ENCODE data around the gene RMND5B.
"Not testable (repeated sequence)": the region's sequence is repeated elsewhere in the genome, so short reads cannot be mapped to it uniquely, and the experiment has no call there.

RMND5B gene

GRCh38 chr5:178129296-178129695, 1.5 kb upstream of the RMND5B start:
- Histone ChIP-seq H3K9me3 (ENCODE audit: control insufficient read depth, low read length) (no peaks in the 10 kb centered on the region), H3K36me3 (ENCODE audit: control insufficient read depth, insufficient read depth, low read length) (no peaks in the 10 kb centered on the region), H3K4me1 (peaks cover 9% of the 10 kb centered on the region), H3K27ac (no peak overlapping the region), H3K79me2 (peaks cover 8% of the 10 kb centered on the region), H3K4me3 (ENCODE audit: low read depth, low read length) (no peak overlapping the region), H3K9ac (no peak overlapping the region), H3K4me2 (ENCODE audit: low read length) (no peak overlapping the region), H3K27me3 (ENCODE audit: control insufficient read depth, insufficient read depth, low read length) (no peaks in the 10 kb centered on the region), H2AFZ (no peak overlapping the region)
- no peak for TF ChIP-seq CTCF (IDR thresholded peaks at IDR 0.05)

- Histone ChIP-seq H3K9ac (peak overlapping the region; percentile 78), H3K4me2 (ENCODE audit: low read length) (peak overlapping the region; percentile 94), H3K27ac (peak overlapping the region; percentile 86), H2AFZ (peak overlapping the region; percentile 100), H3K4me3 (ENCODE audit: low read depth, low read length) (peak overlapping the region; percentile 85)
- H3K36me3 ChIP-seq (ENCODE audit: control insufficient read depth, insufficient read depth, low read length); H3K27me3 ChIP-seq (ENCODE audit: control insufficient read depth, insufficient read depth, low read length); H3K4me1 ChIP-seq; H3K79me2 ChIP-seq; H3K9me3 ChIP-seq (ENCODE audit: control insufficient read depth, low read length): not testable (repeated sequence)
These were observed 609 bp upstream of the RMND5B start for GRCh38 chr5:178130234-178130575.

GRCh38 chr5:178131446-178131996, 707 bp downstream of the RMND5B start:
- no peaks in the 10 kb centered on the region for H3K4me1 ChIP-seq
- H2AFZ ChIP-seq, result peak overlapping the region; percentile 91
- peaks cover 8% of the 10 kb centered on the region for H3K79me2 ChIP-seq
- H3K9ac ChIP-seq, result peak overlapping the region; percentile 57
- H3K9me3 ChIP-seq (ENCODE audit: control insufficient read depth, low read length), result no peaks in the 10 kb centered on the region
- H3K27ac ChIP-seq, result peak overlapping the region; percentile 81
- peak overlapping the region; percentile 85 for H3K4me3 ChIP-seq (ENCODE audit: low read depth, low read length)
- peak overlapping the region; percentile 74 for H3K4me2 ChIP-seq (ENCODE audit: low read length)
- no peaks in the 10 kb centered on the region for H3K27me3 ChIP-seq (ENCODE audit: control insufficient read depth, insufficient read depth, low read length)
- no peak for TF ChIP-seq CTCF (IDR thresholded peaks at IDR 0.05)
- H3K36me3 ChIP-seq (ENCODE audit: control insufficient read depth, insufficient read depth, low read length), result no peaks in the 10 kb centered on the region

- no peaks in the 10 kb centered on the region for H3K27me3 ChIP-seq (ENCODE audit: control insufficient read depth, insufficient read depth, low read length)
- H3K79me2 ChIP-seq, result no peaks in the 10 kb centered on the region
- no peak overlapping the region for H2AFZ ChIP-seq
- H3K9ac ChIP-seq, result no peak overlapping the region
- no peak overlapping the region for H3K4me2 ChIP-seq (ENCODE audit: low read length)
- no peak for TF ChIP-seq CTCF (IDR thresholded peaks at IDR 0.05)
- no peak overlapping the region for H3K4me3 ChIP-seq (ENCODE audit: low read depth, low read length)
- no peaks in the 10 kb centered on the region for H3K9me3 ChIP-seq (ENCODE audit: control insufficient read depth, low read length)
- no peak overlapping the region for H3K27ac ChIP-seq
- H3K4me1 ChIP-seq, result no peaks in the 10 kb centered on the region
- no peaks in the 10 kb centered on the region for H3K36me3 ChIP-seq (ENCODE audit: control insufficient read depth, insufficient read depth, low read length)
These were observed 6.2 kb downstream of the RMND5B start for GRCh38 chr5:178136990-178137389.

GRCh38 chr5:178137991-178138390, 7.2 kb downstream of the RMND5B start:
- Histone ChIP-seq H3K27ac (no peak overlapping the region), H3K9ac (no peak overlapping the region), H3K9me3 (ENCODE audit: control insufficient read depth, low read length) (no peaks in the 10 kb centered on the region), H3K4me1 (no peaks in the 10 kb centered on the region), H3K4me2 (ENCODE audit: low read length) (no peak overlapping the region), H3K36me3 (ENCODE audit: control insufficient read depth, insufficient read depth, low read length) (no peaks in the 10 kb centered on the region), H3K4me3 (ENCODE audit: low read depth, low read length) (no peak overlapping the region), H2AFZ (no peak overlapping the region), H3K27me3 (ENCODE audit: control insufficient read depth, insufficient read depth, low read length) (no peaks in the 10 kb centered on the region), H3K79me2 (no peaks in the 10 kb centered on the region)
- no peak for TF ChIP-seq CTCF (IDR thresholded peaks at IDR 0.05)
